ENCODE measurements around the gene DAPK1.

The DAPK1 gene

GRCh38 chr9:87698069-87698809 lies 200.6 kb downstream of the DAPK1 start:
- DNase-seq = no peak

GRCh38 chr9:87699835-87700234 lies 202.2 kb downstream of the DAPK1 start:
- DNase-seq = no peak

GRCh38 chr9:87701491-87701890 lies 203.8 kb downstream of the DAPK1 start:
- DNase-seq = no peak

- DNase-seq = no peak
These were observed 204.3 kb downstream of the DAPK1 start for GRCh38 chr9:87701931-87702421.

GRCh38 chr9:87702921-87703320 lies 205.3 kb downstream of the DAPK1 start:
- no peak for DNase-seq

- DNase-seq = no peak
These were observed 206.1 kb downstream of the DAPK1 start for GRCh38 chr9:87703636-87704276.

- DNase-seq = no peak
These were observed 206.7 kb downstream of the DAPK1 start for GRCh38 chr9:87704342-87704741.

GRCh38 chr9:87706066-87706739 lies 208.5 kb downstream of the DAPK1 start:
- DNase-seq = no peak

GRCh38 chr9:87707805-87708506 lies 210.3 kb downstream of the DAPK1 start:
- DNase-seq = no peak

- no peak for DNase-seq
These were observed 210.9 kb downstream of the DAPK1 start for GRCh38 chr9:87708546-87708945.

GRCh38 chr9:87708986-87709728 lies 211.5 kb downstream of the DAPK1 start:
- no peak for DNase-seq

- DNase-seq = no peak
These were observed 212.8 kb downstream of the DAPK1 start for GRCh38 chr9:87710443-87710842.

- no peak for DNase-seq
These were observed 214.5 kb downstream of the DAPK1 start for GRCh38 chr9:87711857-87712800.

GRCh38 chr9:87712801-87713277 lies 215.2 kb downstream of the DAPK1 start:
- no peak for DNase-seq

GRCh38 chr9:87713278-87713987 lies 215.8 kb downstream of the DAPK1 start:
- no peak for DNase-seq

- no peak for DNase-seq
These were observed 216.3 kb downstream of the DAPK1 start for GRCh38 chr9:87713988-87714330.

GRCh38 chr9:87714819-87715218 lies 217.2 kb downstream of the DAPK1 start:
- no peak for DNase-seq

GRCh38 chr9:87716141-87716540 lies 218.5 kb downstream of the DAPK1 start:
- no peak for DNase-seq

GRCh38 chr9:87717456-87717855 lies 219.8 kb downstream of the DAPK1 start:
- DNase-seq = no peak

GRCh38 chr9:87718231-87718630 lies 220.6 kb downstream of the DAPK1 start:
- DNase-seq = no peak

Data from activated CD4-positive, alpha-beta T cell treated with anti-CD3 and anti-CD28 coated beads, Interleukin-2, amount 50 U/mL, for 1 hour (primary cell).